ENCODE results near the gene ZNF335. TPM values are rescaled to one million over a fixed set of nuclear protein-coding genes. Genes with fewer than 3 reads are reported as not detected.

Gene ZNF335
- total and polyA plus RNA-seq, 2 of the 8 experiments (the other 6 are each of a cell fraction or from before 2014, with no cell fraction given): 12.4 to 14.6 TPM

DNA sequence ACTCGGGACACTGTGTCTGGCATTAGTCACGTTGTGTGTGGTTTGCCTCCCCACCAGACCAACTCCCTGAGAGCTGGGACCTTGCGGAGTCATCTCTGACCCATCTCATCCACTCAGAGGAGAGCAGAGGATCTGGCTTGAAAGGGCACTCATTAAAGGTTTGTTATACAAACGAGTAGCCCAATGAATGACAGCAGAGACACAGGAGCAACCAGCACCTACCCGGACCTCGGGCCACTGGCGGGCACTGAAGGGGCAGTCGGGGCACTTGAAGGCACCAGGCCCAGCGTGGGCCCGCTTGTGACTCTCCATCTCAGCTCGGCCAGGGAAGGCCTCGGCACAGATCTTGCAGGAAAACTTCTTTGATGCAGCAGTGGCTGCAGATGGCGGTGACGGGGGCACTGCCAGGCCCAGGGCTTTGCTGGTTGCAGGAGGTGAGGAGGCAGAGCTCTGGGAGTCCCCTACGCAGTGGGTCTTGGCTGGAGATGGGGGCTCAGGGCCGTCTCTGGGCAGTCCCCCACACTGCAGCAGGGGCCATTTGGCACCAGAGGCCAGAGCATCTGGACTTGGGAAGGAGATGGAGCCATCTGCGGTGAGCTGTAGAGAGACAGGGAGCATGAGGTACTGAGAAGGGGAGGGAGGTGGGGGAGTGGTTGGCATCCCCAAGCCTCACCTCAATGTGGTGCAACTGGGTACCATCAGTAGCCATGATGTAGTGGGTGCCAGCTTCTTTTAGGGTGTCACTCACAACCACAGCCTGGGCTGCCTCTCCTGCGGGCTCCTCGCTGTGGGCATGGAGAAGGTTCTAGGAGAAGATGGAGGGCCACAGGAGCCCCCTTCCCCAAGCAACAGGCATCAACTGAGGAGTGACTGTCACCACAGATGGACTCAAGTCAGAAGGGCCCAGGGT lies 19.8 kb downstream of the ZNF335 start:
- WGBS, 2 experiments (ENCODE audit: extremely low coverage in 1 of 2, insufficient coverage in 1 of 2, insufficient read length in 1 of 2, insufficient replicate concordance in 2 of 2, low coverage in 1 of 2, low lambda C conversion rate in 2 of 2, missing lambda C conversion rate in 1 of 2): 94% methylated on average over 19 of the region's 19 CpGs; no CpG with 5 or more reads in 1 of the 2 experiments
- H4K20me1 ChIP-seq (replicated peaks in 1 of 2; ENCODE audit: control insufficient read depth in 1 of 2, insufficient read depth in 2 of 2, low read length in 2 of 2): peaks cover 0 to 8% of the 10 kb centered on the region in 2 experiments
- no peak overlapping the region for H2BK15ac ChIP-seq (ENCODE audit: low read length)
- no peaks in the 10 kb centered on the region for H3K23me2 ChIP-seq (ENCODE audit: low read depth, low read length)
- H4K91ac ChIP-seq (replicated peaks; ENCODE audit: insufficient read length, low read length): no peak overlapping the region
- peaks cover 2% of the 10 kb centered on the region; the same call in 1 of the 2 replicates for H3K79me1 ChIP-seq (ENCODE audit: low read depth, low read length)
- no peak overlapping the region for H2AK5ac ChIP-seq (ENCODE audit: low read depth, low read length)
- no peak overlapping the region for H3K9ac ChIP-seq (replicated peaks in 1 of 4; ENCODE audit: extremely low read depth in 1 of 4, low read depth in 3 of 4, low read length in 3 of 4)
- DNase-seq (ENCODE audit: low read depth in 1 of 2, low spot score in 2 of 2) (no peak), FAIRE-seq (no peak)
- H2BK20ac ChIP-seq (ENCODE audit: low read length): no peak overlapping the region
- H4K8ac ChIP-seq (ENCODE audit: extremely low read depth, insufficient read depth, low read length): no peak overlapping the region
- H4K5ac ChIP-seq (ENCODE audit: insufficient read length, low read depth, low read length): no peak overlapping the region
- no peaks in the 10 kb centered on the region for H3K9me3 ChIP-seq (ENCODE audit: insufficient read depth in 2 of 2, low read depth in 1 of 2, low read length in 1 of 2)
- no peaks in the 10 kb centered on the region for H3K79me2 ChIP-seq (ENCODE audit: control insufficient read depth in 1 of 2, insufficient read depth in 2 of 2, low read length in 2 of 2)
- H3K4me3 ChIP-seq (ENCODE audit: extremely low read depth in 1 of 4, insufficient read depth in 2 of 4, low read depth in 3 of 4, low read length in 4 of 4): no peak overlapping the region
- ChIA-PET POLR2A (ENCODE audit: partially characterized antibody) (interaction anchor here (0.6 to 14.0 kb wide), 13 partner anchors 13 to 128 kb away, joined by 3 to 283 read pairs (median 4); partner anchors contain the start of genes PCIF1, PLTP, SNX21 and ZNF335), CTCF (ENCODE audit: partially characterized antibody) (interaction anchor here (0.6 to 4.2 kb wide), 12 partner anchors 9 to 1733 kb away, joined by 3 to 25 read pairs (median 5); partner anchors contain the start of genes CTSA and NEURL2)
- peaks cover 7 to 33% (median 12%) of the 10 kb centered on the region in 4 experiments; a peak in 7 of 8 replicates for H3K36me3 ChIP-seq (ENCODE audit: control insufficient read depth in 2 of 4, insufficient read depth in 4 of 4, low read length in 3 of 4)
- H3K4ac ChIP-seq (replicated peaks; ENCODE audit: insufficient read length, low read depth, low read length): no peak overlapping the region
- no peak overlapping the region for H3K18ac ChIP-seq (ENCODE audit: extremely low read depth, low read length)
- H3K4me2 ChIP-seq (ENCODE audit: insufficient read depth in 1 of 2, low read depth in 2 of 2, low read length in 2 of 2): no peak overlapping the region
- no peak overlapping the region for H2BK120ac ChIP-seq (replicated peaks; ENCODE audit: low read depth, low read length)
- no peak overlapping the region for H3K27ac ChIP-seq (ENCODE audit: low read depth, low read length)
- H3K23ac ChIP-seq (ENCODE audit: insufficient read length): no peak overlapping the region
- no peak overlapping the region; the same call in 1 of the 2 replicates for H2BK5ac ChIP-seq (ENCODE audit: low read depth, low read length)
- H2AFZ ChIP-seq (ENCODE audit: low read length): no peak overlapping the region
- H3K14ac ChIP-seq (ENCODE audit: insufficient read length): no peak overlapping the region
- H3K56ac ChIP-seq (replicated peaks; ENCODE audit: insufficient read length, low read depth, low read length): no peak overlapping the region
- peaks cover 0 to 3% (median 1%) of the 10 kb centered on the region in 4 experiments; a peak in 1 of 7 replicates for H3K4me1 ChIP-seq (replicated peaks in 1 of 4; ENCODE audit: control insufficient read depth in 3 of 4, insufficient read depth in 4 of 4, low read length in 3 of 4)
- no peaks in the 10 kb centered on the region for H3K27me3 ChIP-seq (replicated peaks in 1 of 4; ENCODE audit: control insufficient read depth in 3 of 4, extremely low read depth in 1 of 4, insufficient read depth in 3 of 4, low read length in 3 of 4)
- no peak overlapping the region for H2BK12ac ChIP-seq (ENCODE audit: low read depth, low read length)
- TF ChIP-seq RFX5 (IDR thresholded peaks at IDR 0.05; ENCODE audit: borderline replicate concordance, low read depth, low read length): no peak
- TF ChIP-seq EGR1 (IDR thresholded peaks at IDR 0.05; ENCODE audit: borderline replicate concordance, low read depth, low read length): no peak
- no peak for TF ChIP-seq KDM4A (IDR thresholded peaks at IDR 0.05; ENCODE audit: low read depth, low read length, severe bottlenecking)
- no peak for TF ChIP-seq POLR2A (IDR thresholded peaks at IDR 0.05; ENCODE audit: control extremely low read depth in 1 of 2, low read depth in 2 of 2, low read length in 2 of 2)

Measured in H1 (cell line).